HG02970 (cell line): ENCODE data around the gene ZNHIT6.

ENCODE experiments used
- ATAC-seq: cut with Tn5 transposase; IDR thresholded peaks from one replicate; pipeline ENCODE4 v1.9.1; 2021; ENCODE audit warnings: mild to moderate bottlenecking, moderate library complexity, moderate number of reproducible peaks; ENCODE audit not compliant: unreplicated experiment, low FRiP score

ZNHIT6 gene

DNA sequence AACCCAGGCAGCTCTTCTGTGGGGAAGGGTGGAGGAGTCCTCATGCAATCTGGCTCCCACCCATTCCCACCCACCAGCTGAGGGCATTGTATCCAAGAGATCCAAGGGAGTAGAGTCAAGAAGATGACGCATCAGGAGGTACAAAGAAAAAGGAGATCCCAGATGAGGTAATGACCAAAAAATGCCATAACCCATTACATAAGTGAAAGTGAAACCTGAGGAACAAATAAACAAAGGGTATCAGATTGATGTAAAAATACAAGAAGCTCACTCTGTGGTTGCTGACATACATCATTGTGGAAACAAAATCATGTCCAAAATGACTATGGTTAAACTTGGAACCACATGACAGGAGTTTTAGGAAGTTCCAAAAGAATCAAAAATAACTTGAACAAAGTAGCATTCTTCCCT lies 85.2 kb downstream of the ZNHIT6 start:
- no peak for ATAC-seq

DNA sequence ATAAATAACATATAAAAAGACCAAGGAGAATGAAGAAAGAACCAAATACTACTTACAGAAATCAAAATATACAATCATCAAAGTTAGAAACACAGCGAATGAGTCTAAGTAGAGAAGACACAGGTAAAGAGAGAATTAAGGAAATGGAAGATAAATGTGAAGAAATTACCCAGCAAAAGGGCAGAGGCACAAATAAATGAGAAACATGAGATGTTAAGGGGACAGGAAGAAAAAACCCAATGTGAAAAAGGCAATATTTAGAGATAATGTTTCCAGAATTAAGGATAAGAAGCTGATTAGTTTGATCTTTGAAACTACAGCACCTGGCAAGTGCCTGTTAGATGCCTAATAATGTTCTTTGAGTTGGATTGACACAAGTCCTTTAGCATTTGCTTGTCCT lies 86.8 kb downstream of the ZNHIT6 start:
- ATAC-seq: no peak

DNA sequence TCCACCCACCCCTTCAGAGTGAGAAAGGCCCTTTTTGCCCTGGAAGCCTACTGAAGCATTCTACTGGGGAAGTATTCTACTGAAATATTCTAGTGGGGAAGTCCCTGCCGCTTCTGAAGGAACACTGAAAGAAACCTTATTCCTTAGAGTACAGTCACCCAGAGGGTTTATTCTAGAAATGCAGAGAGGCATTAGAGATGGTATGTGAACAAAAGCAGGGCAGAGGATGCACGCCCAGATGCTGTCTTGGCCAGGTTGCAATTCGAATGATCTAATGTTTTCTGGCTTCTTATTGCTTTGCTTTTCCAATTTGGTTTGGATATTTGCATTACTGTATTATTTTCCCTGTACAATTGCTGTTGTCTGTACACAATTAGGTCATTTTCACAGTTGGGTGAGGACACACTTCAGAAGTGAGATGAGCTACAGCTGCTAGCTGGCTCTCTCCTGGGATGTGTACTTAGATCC lies 90.6 kb downstream of the ZNHIT6 start:
- no peak for ATAC-seq

DNA sequence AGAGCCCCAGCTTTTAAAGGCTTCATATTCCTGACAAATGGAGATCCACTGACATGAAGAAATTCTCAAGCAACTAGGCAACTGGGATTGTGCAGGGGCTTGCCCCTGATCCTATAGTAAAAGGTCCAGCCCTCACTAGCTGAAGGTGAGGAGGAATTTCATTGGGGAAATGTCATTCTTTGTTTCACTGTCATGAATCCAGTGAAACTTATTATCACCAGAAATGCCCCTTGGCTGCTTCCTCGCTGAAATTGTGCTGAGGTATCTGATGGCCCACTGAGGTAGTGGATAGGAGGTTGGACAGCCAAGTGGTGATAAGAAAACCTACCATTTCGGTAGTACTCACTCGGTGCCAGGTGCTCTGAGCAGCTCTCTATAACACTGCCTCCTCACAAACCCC lies 91.5 kb downstream of the ZNHIT6 start:
- ATAC-seq: no peak

DNA sequence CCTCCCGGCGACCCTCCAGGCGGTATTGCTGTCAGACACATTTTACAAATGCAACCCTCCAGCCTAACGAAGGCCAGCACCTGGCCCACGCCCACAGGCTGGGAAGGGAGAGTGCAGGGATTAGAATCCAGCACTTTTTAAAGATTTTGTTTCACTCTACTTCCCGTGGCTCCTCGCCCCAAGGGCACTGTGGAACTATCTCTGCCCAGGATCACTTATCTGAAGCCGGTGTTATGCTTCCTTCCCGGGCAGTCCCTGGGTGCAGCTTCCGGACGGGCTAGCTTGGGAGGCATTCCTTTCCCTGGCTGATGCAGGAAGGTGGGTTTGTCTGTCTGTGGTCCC lies 91.9 kb downstream of the ZNHIT6 start:
- ATAC-seq: no peak

DNA sequence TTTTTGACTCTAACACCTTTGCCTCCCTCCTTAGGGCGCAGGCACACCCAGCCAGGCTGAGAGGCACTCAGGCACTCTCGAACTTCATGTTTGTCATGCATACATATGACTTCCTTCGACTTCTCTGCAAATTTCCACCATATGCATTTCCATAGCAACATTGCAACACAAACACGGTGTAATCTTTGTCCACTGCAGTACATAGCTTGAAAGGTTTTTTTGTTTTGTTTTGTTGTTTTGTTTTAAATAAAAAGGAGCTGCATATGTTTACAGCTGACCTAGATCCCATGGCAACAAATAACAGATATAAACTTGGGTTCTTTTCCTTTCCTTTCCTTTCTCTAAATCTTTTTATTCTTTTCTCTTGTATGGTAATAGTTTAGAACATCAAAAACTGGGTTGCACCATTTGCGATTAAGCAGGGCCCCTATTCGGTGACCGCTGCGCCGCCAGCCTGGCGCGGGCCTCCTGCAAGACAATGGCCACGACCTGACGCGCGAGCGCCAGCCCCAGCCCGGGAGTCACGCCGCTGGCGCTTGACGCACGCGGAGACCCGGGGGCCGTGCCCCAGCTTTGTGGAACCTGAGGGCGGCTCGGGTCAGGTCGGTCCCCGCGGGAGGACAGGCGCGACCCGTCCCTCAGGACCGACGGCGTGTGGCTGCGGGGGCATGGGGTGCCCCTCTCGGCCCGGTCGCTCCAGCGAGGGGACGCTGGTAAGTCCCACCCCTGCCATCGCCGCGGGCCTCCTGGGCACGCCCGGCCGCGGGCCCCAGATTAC lies 92.5 kb downstream of the ZNHIT6 start:
- ATAC-seq: no peak

DNA sequence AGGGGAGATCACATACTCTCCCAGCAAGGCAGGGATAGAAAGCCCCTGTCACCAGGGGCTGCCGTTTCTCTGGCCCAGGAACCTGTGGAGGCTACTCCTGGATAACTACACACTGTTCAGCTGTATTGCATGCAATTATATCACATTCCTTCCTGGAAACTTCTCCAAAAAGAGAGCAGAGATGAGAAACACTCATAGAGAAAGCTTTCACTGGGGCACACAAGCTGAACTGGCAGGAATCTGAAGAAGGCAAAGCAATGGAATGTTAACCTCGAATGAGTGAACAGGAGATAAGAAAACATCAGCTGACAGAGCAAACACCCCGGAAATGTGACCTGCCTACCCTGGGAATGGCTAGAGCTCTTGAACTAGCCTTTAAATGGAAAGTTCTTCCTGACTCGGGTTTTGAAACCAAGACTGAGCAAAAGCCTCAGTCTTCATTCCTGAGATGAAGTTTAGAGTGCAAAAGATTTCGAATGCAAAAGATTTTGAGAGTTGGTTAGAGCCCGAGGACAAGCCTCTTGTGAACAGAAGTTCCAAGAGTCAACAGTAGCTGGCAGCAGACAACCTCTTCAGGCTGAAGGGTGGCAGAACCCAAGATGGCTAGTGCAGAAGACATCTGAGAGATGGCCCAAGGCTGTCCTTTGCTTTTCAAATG lies 95.4 kb downstream of the ZNHIT6 start:
- no peak for ATAC-seq

DNA sequence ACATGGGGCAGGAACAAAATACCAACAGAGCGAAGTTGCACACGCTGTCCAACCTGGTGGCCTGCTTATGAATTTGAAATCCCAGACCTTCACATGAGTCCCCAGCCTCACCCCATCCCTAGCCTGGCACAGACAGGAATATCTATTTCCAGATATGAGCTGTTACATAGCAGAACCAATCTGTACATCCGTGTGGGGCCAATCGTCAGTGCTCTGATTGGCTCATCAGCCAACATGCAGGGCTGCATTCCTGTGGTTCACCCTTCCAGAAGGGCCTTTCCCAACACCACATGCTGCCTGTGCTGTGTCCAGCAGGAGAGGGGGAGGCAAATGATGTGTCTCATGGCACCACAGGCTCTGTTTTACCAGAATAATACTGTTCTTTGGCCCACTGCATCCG lies 96.4 kb downstream of the ZNHIT6 start:
- no peak for ATAC-seq

DNA sequence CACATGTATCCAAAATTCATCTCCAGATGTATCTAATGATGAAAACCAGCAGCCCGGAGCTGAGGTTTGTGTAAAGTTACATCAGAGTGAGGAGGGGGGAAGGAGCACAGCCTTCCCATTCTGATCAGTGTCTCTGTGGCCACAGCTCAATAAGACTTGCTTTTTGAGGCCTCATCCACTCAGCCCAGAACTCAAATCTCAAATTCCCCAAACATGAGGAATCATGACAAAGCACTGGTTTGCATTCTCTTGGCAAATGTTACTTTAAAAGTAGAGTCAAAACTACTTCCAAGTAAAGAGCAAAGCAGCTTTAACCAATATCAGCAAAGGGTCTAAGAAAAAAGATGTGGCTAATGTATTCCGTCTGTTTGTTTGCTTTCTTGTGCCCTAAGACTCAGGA lies 96.8 kb downstream of the ZNHIT6 start:
- no peak for ATAC-seq

DNA sequence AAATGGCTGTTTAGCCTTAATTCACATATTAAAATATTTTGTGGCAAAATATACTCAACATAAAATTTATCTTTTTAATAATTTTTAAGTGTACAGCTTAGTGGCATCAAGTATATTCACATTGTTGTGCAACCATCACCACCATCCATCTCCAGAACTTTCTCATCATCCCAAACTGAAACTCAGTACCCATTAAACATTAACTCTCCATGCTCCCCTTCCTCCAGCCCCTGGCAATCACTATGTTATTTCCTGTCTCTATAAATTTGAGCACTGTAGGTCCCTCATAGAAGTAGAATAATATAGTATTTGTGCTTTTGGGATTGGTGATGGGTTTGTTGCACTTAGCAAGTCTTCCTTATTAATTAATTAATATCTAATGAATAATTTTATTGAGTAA lies 98.3 kb downstream of the ZNHIT6 start:
- ATAC-seq: no peak

DNA sequence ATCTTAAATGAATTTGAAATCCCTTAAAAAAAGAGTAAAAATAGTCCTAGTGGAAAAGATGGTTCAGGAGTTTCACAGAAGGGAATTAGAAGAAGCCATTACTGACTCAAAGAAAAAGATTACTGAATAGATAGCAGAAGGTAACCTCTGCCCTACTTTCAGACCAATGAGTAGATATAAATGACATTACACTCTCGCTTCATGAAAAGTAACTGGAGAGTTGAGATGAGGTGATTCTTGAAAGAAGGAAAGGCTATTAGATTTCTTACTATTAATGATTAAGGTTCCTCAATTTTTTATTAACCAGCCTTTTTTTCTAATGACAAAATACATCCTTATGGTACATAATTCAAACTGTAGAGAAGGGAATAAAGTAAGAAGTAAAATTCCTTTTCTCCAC lies 99.4 kb downstream of the ZNHIT6 start:
- no peak for ATAC-seq

DNA sequence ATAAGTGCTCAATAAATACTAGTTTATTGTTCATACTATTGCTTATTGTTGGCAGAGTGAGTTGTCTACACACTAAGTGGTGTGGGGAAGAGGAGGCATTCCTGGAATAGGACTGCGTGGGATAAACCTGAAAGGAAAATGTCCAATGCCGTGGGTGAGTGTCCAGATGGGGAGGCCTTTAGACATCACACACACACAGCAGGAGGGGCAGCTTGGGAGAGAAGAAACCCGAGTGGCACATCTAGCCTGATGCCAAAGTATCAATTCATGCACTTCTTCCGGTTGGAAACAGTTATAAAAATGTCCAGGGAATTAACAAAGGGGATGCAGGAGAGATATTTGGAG lies 100.3 kb downstream of the ZNHIT6 start:
- ATAC-seq: no peak

DNA sequence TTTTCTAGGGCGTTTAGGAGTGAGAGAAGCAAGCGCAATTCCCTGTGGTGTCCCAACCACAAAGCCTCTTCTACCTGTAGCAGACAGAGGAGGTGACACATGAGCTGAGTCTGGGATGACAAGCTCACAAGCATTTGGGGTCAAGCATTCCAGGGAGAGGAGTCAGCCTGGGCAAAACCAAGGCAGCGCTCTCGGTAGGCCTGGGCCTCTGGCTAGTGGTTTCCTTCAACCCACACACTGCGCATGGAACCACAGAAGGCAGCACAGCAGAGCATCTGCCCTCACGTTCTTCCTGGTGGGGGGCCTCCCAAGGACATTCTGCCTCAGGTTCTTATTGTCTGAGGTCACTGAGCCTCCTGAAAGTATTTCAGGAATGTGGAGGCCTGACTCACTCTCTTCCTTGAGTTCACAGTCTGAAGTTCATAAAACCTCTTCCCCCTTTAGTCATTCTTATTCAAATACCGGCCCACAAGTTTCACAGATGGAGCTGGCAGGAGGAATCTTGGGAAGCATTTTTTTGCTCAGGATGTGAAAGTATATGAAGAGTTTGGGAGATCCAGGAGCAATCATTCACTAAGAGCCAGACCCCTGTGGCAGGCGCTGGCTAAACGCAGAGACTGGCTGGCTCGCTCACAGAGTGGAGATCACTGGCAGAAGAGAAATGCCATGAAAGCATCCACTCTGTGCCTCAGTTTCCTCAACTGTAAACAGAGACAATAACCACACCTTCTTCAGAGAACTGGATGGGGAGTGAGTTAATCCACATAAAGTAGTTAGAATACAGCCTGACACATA lies 100.9 kb downstream of the ZNHIT6 start:
- ATAC-seq: no peak

DNA sequence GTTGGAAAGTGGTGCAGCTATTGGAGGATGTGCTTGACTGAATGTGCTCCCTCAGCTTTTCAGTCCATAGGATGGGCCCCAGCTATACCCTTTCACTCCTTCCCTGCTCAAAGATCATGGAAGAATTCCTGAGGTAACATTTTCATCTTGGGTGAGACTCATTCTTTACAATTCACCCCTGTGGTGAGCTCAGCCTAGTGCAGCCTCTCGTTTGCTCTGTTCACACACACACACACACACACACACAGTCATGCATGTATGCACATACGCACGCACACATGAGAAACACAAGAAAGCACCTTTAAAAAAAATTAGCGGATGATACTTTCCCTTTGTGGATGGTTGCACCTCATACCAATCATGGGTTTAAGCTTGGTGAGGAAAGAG lies 101.8 kb downstream of the ZNHIT6 start:
- ATAC-seq: no peak

DNA sequence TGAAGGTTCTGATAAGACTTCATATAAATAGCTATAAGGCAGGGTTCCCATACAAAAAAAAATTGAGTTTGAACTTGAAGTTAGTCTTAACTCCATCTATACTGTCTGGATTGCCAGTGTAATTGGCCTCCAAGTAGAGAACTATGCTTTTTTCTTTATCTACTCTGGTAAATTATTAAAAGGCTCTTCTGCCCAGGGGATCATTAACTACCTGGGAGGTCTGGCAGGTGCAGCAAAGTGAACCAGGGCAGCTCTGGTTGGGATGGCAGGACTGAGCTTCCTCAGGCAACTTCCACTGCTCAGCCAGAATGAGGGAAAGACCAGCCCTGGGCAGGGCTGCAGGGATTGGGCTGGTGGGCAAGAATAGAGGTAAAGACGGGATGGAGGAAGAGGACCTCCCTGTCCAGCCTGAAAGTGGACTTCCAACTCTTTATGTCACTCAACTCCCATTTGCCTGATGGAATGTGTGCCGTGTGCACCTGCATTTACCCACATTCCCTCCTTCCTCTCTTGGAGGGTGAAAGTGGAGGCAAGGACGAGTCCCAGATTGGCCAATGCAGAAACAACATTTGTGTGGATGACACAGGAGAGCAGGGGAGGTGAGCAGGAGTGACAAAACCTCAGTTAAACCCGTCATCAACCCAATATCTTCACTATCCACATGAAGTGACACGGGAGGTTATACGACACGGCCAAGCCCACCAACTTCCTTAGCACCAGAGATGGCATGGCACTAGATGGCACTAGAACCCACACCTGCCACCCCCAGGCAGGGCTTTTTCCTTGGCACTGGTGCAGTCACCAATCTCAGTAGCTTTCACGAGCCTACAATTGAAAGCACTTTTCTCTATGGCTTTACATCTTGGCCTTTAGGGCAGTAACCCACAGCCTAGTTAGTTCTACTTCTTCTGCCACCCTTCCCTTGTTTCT lies 102.5 kb downstream of the ZNHIT6 start:
- ATAC-seq: no peak

DNA sequence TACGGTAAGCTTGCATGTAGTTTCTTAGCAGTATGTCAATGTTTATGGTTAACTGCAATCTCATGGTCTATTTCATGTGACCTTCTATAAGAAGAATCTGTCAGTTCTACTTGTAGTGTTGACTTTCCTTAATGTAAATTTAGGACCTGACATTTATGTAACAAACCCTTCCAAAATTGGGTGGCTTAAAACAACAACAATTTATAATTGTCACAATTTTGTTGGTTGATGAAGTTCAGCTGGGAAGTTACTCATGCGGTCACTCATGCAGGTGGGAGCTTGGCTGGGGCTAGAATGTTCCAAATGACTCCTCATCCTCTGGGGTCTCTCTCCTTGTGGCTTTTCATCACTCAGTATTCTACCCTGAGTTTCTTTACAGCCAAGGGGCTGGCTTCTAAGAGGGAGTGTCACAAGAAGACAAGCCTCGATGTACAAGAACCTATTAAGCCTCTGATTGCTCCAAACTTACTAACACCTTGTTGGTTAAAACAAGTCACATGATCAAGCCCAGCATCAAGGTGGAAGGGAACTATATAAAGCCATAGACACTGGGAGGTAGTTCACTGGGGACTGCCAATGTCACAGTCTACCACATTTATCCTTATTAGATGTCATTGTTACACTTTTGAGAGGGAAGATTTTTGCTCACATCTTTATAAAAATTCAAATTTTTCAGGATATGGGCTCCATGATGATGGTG lies 103.8 kb downstream of the ZNHIT6 start:
- ATAC-seq: no peak

DNA sequence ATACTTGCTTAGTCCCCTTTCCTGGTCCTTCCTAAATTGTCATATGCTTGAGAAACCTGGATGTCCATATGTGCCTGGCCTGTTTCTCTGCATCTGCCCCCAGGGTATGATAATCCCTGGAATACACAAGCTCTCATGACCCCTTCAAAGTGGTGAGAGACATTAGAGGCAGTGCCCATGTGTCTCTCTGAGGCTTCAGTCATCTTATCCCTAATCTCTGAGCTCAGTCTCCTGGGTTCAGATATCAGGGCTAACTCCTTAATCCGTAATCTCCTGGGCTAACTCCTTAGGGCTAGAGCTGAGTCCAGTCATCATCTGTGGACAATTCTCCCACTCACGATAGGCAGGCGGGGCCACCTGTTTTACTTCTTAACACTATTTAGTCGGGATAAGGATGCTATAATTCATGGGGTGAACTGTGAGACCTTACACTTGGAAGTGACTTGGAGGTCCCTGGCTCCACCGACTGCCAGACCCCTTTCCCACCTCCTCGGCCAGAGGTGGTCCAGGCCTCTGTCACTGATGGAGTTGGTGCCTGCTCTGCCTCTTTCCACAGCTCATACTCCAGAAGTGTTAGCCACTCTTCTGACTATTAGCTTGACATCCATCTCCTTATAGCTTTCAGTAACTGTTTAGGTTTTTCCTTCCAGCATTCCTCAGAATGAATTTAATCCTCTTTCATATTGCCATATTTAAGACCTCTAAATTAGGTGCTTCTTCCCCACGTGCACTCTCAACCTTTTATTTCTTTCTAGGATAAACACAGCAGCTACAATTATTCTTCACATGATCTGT lies 105.0 kb downstream of the ZNHIT6 start:
- no peak for ATAC-seq

DNA sequence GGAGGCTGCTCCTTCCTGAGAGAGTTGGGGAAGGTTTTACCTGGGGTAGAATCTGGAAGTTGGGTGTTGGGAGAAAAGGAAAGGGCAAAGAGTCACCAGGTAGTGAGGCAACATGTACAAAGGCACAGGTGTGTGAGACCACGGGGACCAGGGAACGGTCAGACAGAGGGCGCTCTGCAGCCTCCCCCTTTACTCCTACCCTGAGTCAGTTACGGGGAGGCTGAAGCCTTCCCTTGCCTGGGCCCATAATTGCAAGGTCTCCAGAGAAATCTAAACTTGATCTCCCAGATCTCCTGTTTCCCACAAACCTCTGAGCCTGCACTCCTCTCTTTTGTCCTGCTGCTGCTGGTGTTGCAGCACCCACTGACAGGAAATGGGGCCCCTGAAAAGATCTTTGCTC lies 105.7 kb downstream of the ZNHIT6 start:
- no peak for ATAC-seq

DNA sequence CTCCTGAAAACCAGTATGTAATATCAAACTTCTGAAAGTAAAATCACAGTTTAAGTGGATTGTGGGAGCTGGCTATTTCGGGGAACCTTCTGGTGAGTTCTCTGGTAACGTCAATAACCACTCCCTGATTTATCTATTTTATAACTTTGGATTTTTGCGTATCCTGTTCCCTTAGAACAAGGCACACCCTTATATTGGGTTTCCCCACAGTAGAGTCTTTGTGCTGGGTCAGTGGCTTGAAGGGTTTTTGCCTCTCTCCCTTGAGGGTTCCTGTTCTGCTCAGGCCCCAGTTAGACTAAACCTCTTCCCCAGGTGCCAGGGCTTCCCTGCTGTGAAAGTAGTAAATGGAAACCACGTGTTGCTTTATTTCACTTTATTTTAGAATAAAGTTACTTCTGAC lies 106.3 kb downstream of the ZNHIT6 start:
- ATAC-seq: no peak
